GM10266 (cell line): Measurements from ENCODE around the gene DUSP2.
"Not testable (repeated sequence)": the region's sequence is repeated elsewhere in the genome, so short reads cannot be mapped to it uniquely, and the experiment has no call there.

Experiments
- DNase-seq: peaks from one replicate; pipeline ENCODE4 v3.0.0; 2012; ENCODE audit errors: extremely low spot score
- CTCF ChIP-seq: IDR thresholded peaks from 2 replicates; pipeline ENCODE4 v1.5.1; 2012; ENCODE audit warnings: mild to moderate bottlenecking, low read depth; ENCODE audit not compliant: control insufficient read depth, insufficient read depth; ENCODE audit errors: missing control alignments

The DUSP2 gene

GRCh38 chr2:96146153-96146880 lies 1.1 kb upstream of the DUSP2 start:
- DNase-seq, result peak; percentile 86
- TF ChIP-seq CTCF, result no peak

GRCh38 chr2:96145848-96146152 lies 560 bp upstream of the DUSP2 start:
- TF ChIP-seq CTCF, result no peak
- DNase-seq, result no peak

GRCh38 chr2:96144481-96145035 lies 682 bp downstream of the DUSP2 start:
- DNase-seq, result no peak
- TF ChIP-seq CTCF, result no peak

- peak; percentile 56 for DNase-seq
- TF ChIP-seq CTCF, result peak; percentile 31
These were observed 1.3 kb downstream of the DUSP2 start for GRCh38 chr2:96143848-96144480.

- no peak for TF ChIP-seq CTCF
- DNase-seq, result no peak
These were observed 1.9 kb downstream of the DUSP2 start for GRCh38 chr2:96143231-96143847.

- peak; percentile 78 for DNase-seq
- peak; percentile 64 for TF ChIP-seq CTCF
These were observed 2.8 kb downstream of the DUSP2 start for GRCh38 chr2:96142217-96143113.

GRCh38 chr2:96141624-96141967 lies 3.6 kb downstream of the DUSP2 start:
- not testable (repeated sequence) for DNase-seq
